ENCODE data around the gene ITGA2. TPM values are rescaled to one million over a fixed set of nuclear protein-coding genes. Genes with fewer than 3 reads are reported as not detected.

The ITGA2 gene
- total and polyA plus RNA-seq, 2 of the 8 experiments (the other 6 are each of a cell fraction or from before 2014, with no cell fraction given), result 1.4 to 7.7 TPM

DNA sequence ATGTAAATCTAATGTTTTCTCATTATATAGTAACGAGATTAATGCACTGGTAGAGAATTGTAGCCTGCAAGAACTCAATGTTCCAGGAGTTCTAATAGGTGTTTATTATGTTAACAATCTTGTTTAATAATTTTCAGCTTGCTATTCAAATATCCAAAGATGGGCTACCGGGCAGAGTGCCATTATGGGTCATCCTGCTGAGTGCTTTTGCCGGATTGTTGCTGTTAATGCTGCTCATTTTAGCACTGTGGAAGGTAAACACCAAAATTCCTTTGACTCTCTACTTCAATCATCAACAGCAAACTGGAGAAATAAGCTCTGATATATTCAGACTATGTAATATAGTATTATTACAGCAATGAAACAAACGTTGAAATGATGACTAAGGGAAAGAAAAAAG is 41.9 kb upstream of the ITGA2 start:
- no peaks in the 10 kb centered on the region for H3K9me3 ChIP-seq (ENCODE audit: insufficient read depth in 2 of 2, low read depth in 1 of 2, low read length in 1 of 2)
- H3K23ac ChIP-seq (ENCODE audit: insufficient read length), result no peak overlapping the region
- no peaks in the 10 kb centered on the region for H3K27me3 ChIP-seq (replicated peaks in 1 of 4; ENCODE audit: control insufficient read depth in 3 of 4, extremely low read depth in 1 of 4, insufficient read depth in 3 of 4, low read length in 3 of 4)
- no peak overlapping the region for H2BK5ac ChIP-seq (ENCODE audit: low read depth, low read length)
- no peaks in the 10 kb centered on the region for H3K36me3 ChIP-seq (ENCODE audit: control insufficient read depth in 2 of 4, insufficient read depth in 4 of 4, low read length in 3 of 4)
- no peaks in the 10 kb centered on the region for H3K4me1 ChIP-seq (replicated peaks in 1 of 4; ENCODE audit: control insufficient read depth in 3 of 4, insufficient read depth in 4 of 4, low read length in 3 of 4)
- no peak overlapping the region for H3K9ac ChIP-seq (replicated peaks in 1 of 4; ENCODE audit: extremely low read depth in 1 of 4, low read depth in 3 of 4, low read length in 3 of 4)
- H2AK5ac ChIP-seq (ENCODE audit: low read depth, low read length), result no peak overlapping the region
- no peak overlapping the region for H4K91ac ChIP-seq (replicated peaks; ENCODE audit: insufficient read length, low read length)
- no peaks in the 10 kb centered on the region for H3K79me2 ChIP-seq (ENCODE audit: control insufficient read depth in 1 of 2, insufficient read depth in 2 of 2, low read length in 2 of 2)
- no peak overlapping the region for H3K27ac ChIP-seq (ENCODE audit: low read depth, low read length)
- H3K18ac ChIP-seq (ENCODE audit: extremely low read depth, low read length), result no peak overlapping the region
- no peak overlapping the region for H3K4me3 ChIP-seq (ENCODE audit: extremely low read depth in 1 of 4, insufficient read depth in 2 of 4, low read depth in 3 of 4, low read length in 4 of 4)
- no peak overlapping the region for H2AFZ ChIP-seq (ENCODE audit: low read length)
- H4K8ac ChIP-seq (ENCODE audit: extremely low read depth, insufficient read depth, low read length), result no peak overlapping the region
- no peak overlapping the region for H3K4ac ChIP-seq (replicated peaks; ENCODE audit: insufficient read length, low read depth, low read length)
- ChIA-PET CTCF (ENCODE audit: partially characterized antibody) (interaction anchor here (0.6 to 5.3 kb wide), 10 partner anchors 8 to 149 kb away, joined by 3 to 72 read pairs (median 17); partner anchors contain the start of gene ITGA2), POLR2A (ENCODE audit: partially characterized antibody) (no interaction called here)
- no peak overlapping the region for H2BK12ac ChIP-seq (ENCODE audit: low read depth, low read length)
- DNase-seq (ENCODE audit: low read depth in 1 of 2, low spot score in 2 of 2) (no peak), FAIRE-seq (no peak)
- no peak overlapping the region for H2BK15ac ChIP-seq (ENCODE audit: low read length)
- 86% methylated on average over 4 of the region's 4 CpGs; no CpG with 5 or more reads in 1 of the 2 experiments for WGBS, 2 experiments (ENCODE audit: extremely low coverage in 1 of 2, insufficient coverage in 1 of 2, insufficient read length in 1 of 2, insufficient replicate concordance in 2 of 2, low coverage in 1 of 2, low lambda C conversion rate in 2 of 2, missing lambda C conversion rate in 1 of 2)
- H4K20me1 ChIP-seq (replicated peaks in 1 of 2; ENCODE audit: control insufficient read depth in 1 of 2, insufficient read depth in 2 of 2, low read length in 2 of 2), result no peaks in the 10 kb centered on the region
- H3K4me2 ChIP-seq (ENCODE audit: insufficient read depth in 1 of 2, low read depth in 2 of 2, low read length in 2 of 2), result no peak overlapping the region
- H3K56ac ChIP-seq (replicated peaks; ENCODE audit: insufficient read length, low read depth, low read length), result no peak overlapping the region
- no peaks in the 10 kb centered on the region for H3K79me1 ChIP-seq (ENCODE audit: low read depth, low read length)
- no peak overlapping the region for H4K5ac ChIP-seq (ENCODE audit: insufficient read length, low read depth, low read length)
- H3K23me2 ChIP-seq (ENCODE audit: low read depth, low read length), result no peaks in the 10 kb centered on the region
- H2BK120ac ChIP-seq (replicated peaks; ENCODE audit: low read depth, low read length), result no peak overlapping the region
- no peak overlapping the region for H2BK20ac ChIP-seq (ENCODE audit: low read length)
- H3K14ac ChIP-seq (ENCODE audit: insufficient read length), result no peak overlapping the region
- TF ChIP-seq NANOG (IDR thresholded peaks at IDR 0.05; ENCODE audit: insufficient read depth, low read depth, low read length, poor library complexity, severe bottlenecking) (no peak), SP1 (IDR thresholded peaks at IDR 0.05; ENCODE audit: low read depth, low read length) (no peak), RAD21 (IDR thresholded peaks at IDR 0.05 in 1 of 2, conservative IDR thresholded peaks at IDR 0.05 in 1 of 2; ENCODE audit: low read depth in 2 of 2, low read length in 2 of 2) (no peak), GTF2F1 (IDR thresholded peaks at IDR 0.05; ENCODE audit: borderline replicate concordance, low read depth, low read length) (no peak), RXRA (IDR thresholded peaks at IDR 0.05; ENCODE audit: insufficient read depth, low read depth, low read length) (no peak), POLR2A (IDR thresholded peaks at IDR 0.05; ENCODE audit: control extremely low read depth in 1 of 2, low read depth in 2 of 2, low read length in 2 of 2) (no peak)

Data from H1 (cell line).